Transverse colon (tissue), 4 donors: ENCODE data around the gene C20orf202. TPM values are rescaled to one million over a fixed set of nuclear protein-coding genes. Genes with fewer than 3 reads are reported as not detected.

ENCODE experiments used
- DNase-seq: peaks from one replicate; pipeline ENCODE4 v3.0.0-alpha.2; 2019
- H3K27ac ChIP-seq, 4 donors: fragments of 200-600 bp; sonication (generic); 2 replicates each; pipeline ENCODE4 v1.5.1; 2016 to 2018; ENCODE audit warnings: inconsistent platforms in 4 of 4
- H3K27me3 ChIP-seq: fragments of 200-600 bp; sonication (generic); 2 replicates; pipeline ENCODE4 v1.5.1; 2017; ENCODE audit warnings: inconsistent platforms
- H3K36me3 ChIP-seq, 4 donors: fragments of 200-600 bp; sonication (generic); 2 replicates each; pipeline ENCODE4 v1.5.1; 2017 to 2019; ENCODE audit warnings: inconsistent platforms in 4 of 4
- H3K4me1 ChIP-seq, 4 donors: fragments of 200-600 bp; sonication (generic); 2 replicates each; pipeline ENCODE4 v1.5.1; 2017 to 2020; ENCODE audit warnings: inconsistent platforms in 4 of 4
- H3K4me3 ChIP-seq, 4 donors: fragments of 200-600 bp; sonication (generic); 1 replicate in 1 of 4; 2 replicates in 3 of 4; pipeline versions ENCODE4 v1.5.1 to v1.6.1; 2017 to 2019; ENCODE audit warnings: inconsistent platforms in 4 of 4
- H3K9me3 ChIP-seq, 2 donors: fragments of 200-600 bp; sonication (generic); 2 replicates each; pipeline ENCODE4 v1.5.1; 2017 to 2019; ENCODE audit warnings: inconsistent platforms in 2 of 2
- CTCF ChIP-seq, 5 experiments: fragments of 200-600 bp in 3 of 5; fragments of 450-650 bp in 2 of 5; sonication (generic) in 3 of 5; IDR thresholded peaks; 1 replicate in 2 of 5; 2 replicates in 3 of 5; pipeline ENCODE4 v1.5.1; 2016 to 2017; ENCODE audit warnings: antibody characterized with exemption in 5 of 5, inconsistent platforms in 3 of 5, mild to moderate bottlenecking in 2 of 5, moderate library complexity in 1 of 5
- EP300 ChIP-seq: sonication (generic); formaldehyde crosslinking; IDR thresholded peaks from one replicate; pipeline ENCODE4 v1.6.1; 2017; ENCODE audit warnings: antibody characterized with exemption, low read depth
- POLR2A ChIP-seq: fragments of 450-650 bp; IDR thresholded peaks from one replicate; pipeline ENCODE4 v1.6.1; 2016; ENCODE audit warnings: antibody characterized with exemption, mild to moderate bottlenecking, moderate library complexity
- POLR2AphosphoS5 ChIP-seq, 3 donors: sonication (generic); formaldehyde crosslinking; IDR thresholded peaks; one replicate each; pipeline ENCODE4 v1.6.1; 2016; ENCODE audit warnings: antibody characterized with exemption in 3 of 3
- WGBS, 2 donors: methylation state at CpG; one replicate each; pipeline ENCODE4 v1.1.5; 2018; ENCODE audit warnings: low coverage in 1 of 2; 5-methylcytosine and 5-hydroxymethylcytosine counted together
- in situ Hi-C, 4 donors: fragments of 200-750 bp; cut with MboI; loops; one replicate each; pipeline versions ENCODE4 v1.15.0 to v1.15.1; 2017; ENCODE audit warnings: low sequenced_read_pairs in 3 of 4, low pct_ligation_motif_present in 1 of 4, low pct_unique_long_range_greater_than_20kb in 1 of 4
- intact Hi-C: fragments of 100-400 bp; cut with DNase I; formaldehyde crosslinking; loops from one replicate; pipeline ENCODE4 v1.15.1; 2023; ENCODE audit warnings: low total_unique reads
- total RNA-seq, 4 donors: library from RNA; depleted of rRNA; stranded (reverse); fragments of >200 nt; gene quantifications; one replicate each; pipeline ENCODE4 v1.1.0, GENCODE V29; 2016

The C20orf202 gene
- total RNA-seq, 4 donors from 2014 or later = 0.32 to 0.55 TPM; not detected in 2

- Histone ChIP-seq H3K4me1 (peaks cover 0 to 3% (median 1%) of the 10 kb centered on the region in 4 donors), H3K36me3 (no peaks in the 10 kb centered on the region), H3K27me3 (no peaks in the 10 kb centered on the region), H3K4me3 (no peak overlapping the region), H3K9me3 (no peaks in the 10 kb centered on the region), H3K27ac (no peak overlapping the region)
- in situ Hi-C loops (no loop called here), intact Hi-C loops (no loop called here)
- DNase-seq = no peak
- 80 to 94% methylated on average over 1 to 5 of the region's 5 CpGs for WGBS, 2 donors
- TF ChIP-seq POLR2A (no peak), EP300 (no peak), CTCF (IDR thresholded peaks at IDR 0.05) (no peak), POLR2AphosphoS5 (IDR thresholded peaks at IDR 0.05) (no peak)
These were observed 4.5 kb upstream of the C20orf202 start for GRCh38 chr20:1198751-1199150.

GRCh38 chr20:1199212-1199873 lies 3.9 kb upstream of the C20orf202 start:
- no peaks in the 10 kb centered on the region for H3K9me3 ChIP-seq
- 74% methylated on average over 5 to 7 of the region's 7 CpGs for WGBS, 2 donors
- H3K4me1 ChIP-seq = peaks cover 0 to 9% (median 2%) of the 10 kb centered on the region in 4 donors
- H3K36me3 ChIP-seq = no peaks in the 10 kb centered on the region
- no peak overlapping the region for H3K27ac ChIP-seq
- in situ Hi-C loops (no loop called here), intact Hi-C loops (no loop called here)
- no peak overlapping the region for H3K4me3 ChIP-seq
- TF ChIP-seq POLR2AphosphoS5 (IDR thresholded peaks at IDR 0.05) (no peak), EP300 (no peak), CTCF (IDR thresholded peaks at IDR 0.05) (no peak)
- DNase-seq = no peak
- no peaks in the 10 kb centered on the region for H3K27me3 ChIP-seq

GRCh38 chr20:1199964-1200363 lies 3.3 kb upstream of the C20orf202 start:
- Histone ChIP-seq H3K36me3 (no peaks in the 10 kb centered on the region), H3K27me3 (no peaks in the 10 kb centered on the region), H3K4me1 (peaks cover 0 to 11% (median 2%) of the 10 kb centered on the region in 4 donors), H3K9me3 (no peaks in the 10 kb centered on the region), H3K27ac (no peak overlapping the region), H3K4me3 (no peak overlapping the region)
- no peak for TF ChIP-seq EP300
- TF ChIP-seq POLR2AphosphoS5 (IDR thresholded peaks at IDR 0.05) = no peak
- no peak for TF ChIP-seq POLR2A
- TF ChIP-seq CTCF (IDR thresholded peaks at IDR 0.05) = no peak
- intact Hi-C loops (no loop called here), in situ Hi-C loops (loop anchor here in 2 of 4 donors (25.0 kb wide), 1 partner anchor 388 kb away; no protein-coding TSS in a partner anchor)
- no peak for DNase-seq
- WGBS, 2 donors = 40 to 89% methylated on average over 1 of the region's 1 CpG

GRCh38 chr20:1203630-1204029 lies 376 bp downstream of the C20orf202 start:
- peaks cover 0 to 11% (median 2%) of the 10 kb centered on the region in 4 donors for H3K4me1 ChIP-seq
- H3K4me3 ChIP-seq = no peak overlapping the region
- H3K36me3 ChIP-seq = no peaks in the 10 kb centered on the region
- TF ChIP-seq CTCF (IDR thresholded peaks at IDR 0.05) = no peak
- TF ChIP-seq POLR2AphosphoS5 (IDR thresholded peaks at IDR 0.05) = no peak
- TF ChIP-seq POLR2A = no peak
- no peak for TF ChIP-seq EP300
- H3K27ac ChIP-seq = peak overlapping the region in 2 of 4 donors; percentile 8 to 24
- peak; percentile 34 for DNase-seq
- WGBS, 2 donors = 41% methylated on average over 5 of the region's 5 CpGs; no CpG with 5 or more reads in 1 of the 2 donors
- H3K9me3 ChIP-seq = no peaks in the 10 kb centered on the region
- H3K27me3 ChIP-seq = no peaks in the 10 kb centered on the region
- in situ Hi-C loops = loop anchor here in 2 of 4 donors (25.0 kb wide), 1 partner anchor 391 kb away; no protein-coding TSS in a partner anchor
- intact Hi-C loops = no loop called here
